ENCODE data around the gene ULK1. TPM values are rescaled to one million over a fixed set of nuclear protein-coding genes. Genes with fewer than 3 reads are reported as not detected.

ULK1 gene
- polyA plus RNA-seq, 12 donors = 14.5 to 42.0 (median 20.5) TPM; not detected in 1

GRCh38 chr12:131905630-131906091, 11.2 kb downstream of the ULK1 start:
- no peak for DNase-seq

DNA sequence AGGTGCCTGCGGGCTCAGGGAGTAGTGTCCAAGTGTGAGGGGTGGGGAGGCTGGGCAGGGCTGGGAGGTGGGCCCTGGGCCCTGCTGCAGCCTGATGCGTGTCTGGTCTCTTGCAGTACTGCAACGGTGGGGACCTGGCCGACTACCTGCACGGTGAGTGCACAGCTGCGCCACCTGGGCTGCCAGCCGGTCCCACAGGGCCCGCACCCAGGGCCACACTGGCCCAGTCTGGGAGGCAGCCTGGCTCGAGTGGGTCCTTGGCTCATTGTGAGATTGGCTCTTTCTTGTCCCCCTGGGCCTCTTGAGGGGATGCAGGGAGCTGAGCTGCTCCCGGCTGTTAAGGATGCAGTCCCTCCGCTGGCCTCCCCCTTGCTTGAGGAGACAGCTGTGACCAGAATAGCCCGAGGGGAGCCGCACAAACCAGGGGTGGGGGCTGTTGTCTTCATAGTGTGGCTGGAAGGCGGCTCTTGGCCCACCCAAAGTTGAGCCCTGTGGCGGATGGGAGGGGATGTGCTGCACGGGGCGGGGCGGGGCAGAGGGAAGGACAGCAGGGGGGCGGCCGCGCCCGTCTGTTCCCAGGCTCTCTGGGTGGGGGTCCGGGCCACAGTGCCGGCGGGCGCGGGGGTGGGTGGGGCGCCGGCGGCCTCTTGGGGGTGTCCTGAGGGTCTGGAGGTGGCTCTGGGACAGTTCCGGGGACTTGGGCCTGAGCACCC, 13.1 kb downstream of the ULK1 start:
- no peak for DNase-seq

DNA sequence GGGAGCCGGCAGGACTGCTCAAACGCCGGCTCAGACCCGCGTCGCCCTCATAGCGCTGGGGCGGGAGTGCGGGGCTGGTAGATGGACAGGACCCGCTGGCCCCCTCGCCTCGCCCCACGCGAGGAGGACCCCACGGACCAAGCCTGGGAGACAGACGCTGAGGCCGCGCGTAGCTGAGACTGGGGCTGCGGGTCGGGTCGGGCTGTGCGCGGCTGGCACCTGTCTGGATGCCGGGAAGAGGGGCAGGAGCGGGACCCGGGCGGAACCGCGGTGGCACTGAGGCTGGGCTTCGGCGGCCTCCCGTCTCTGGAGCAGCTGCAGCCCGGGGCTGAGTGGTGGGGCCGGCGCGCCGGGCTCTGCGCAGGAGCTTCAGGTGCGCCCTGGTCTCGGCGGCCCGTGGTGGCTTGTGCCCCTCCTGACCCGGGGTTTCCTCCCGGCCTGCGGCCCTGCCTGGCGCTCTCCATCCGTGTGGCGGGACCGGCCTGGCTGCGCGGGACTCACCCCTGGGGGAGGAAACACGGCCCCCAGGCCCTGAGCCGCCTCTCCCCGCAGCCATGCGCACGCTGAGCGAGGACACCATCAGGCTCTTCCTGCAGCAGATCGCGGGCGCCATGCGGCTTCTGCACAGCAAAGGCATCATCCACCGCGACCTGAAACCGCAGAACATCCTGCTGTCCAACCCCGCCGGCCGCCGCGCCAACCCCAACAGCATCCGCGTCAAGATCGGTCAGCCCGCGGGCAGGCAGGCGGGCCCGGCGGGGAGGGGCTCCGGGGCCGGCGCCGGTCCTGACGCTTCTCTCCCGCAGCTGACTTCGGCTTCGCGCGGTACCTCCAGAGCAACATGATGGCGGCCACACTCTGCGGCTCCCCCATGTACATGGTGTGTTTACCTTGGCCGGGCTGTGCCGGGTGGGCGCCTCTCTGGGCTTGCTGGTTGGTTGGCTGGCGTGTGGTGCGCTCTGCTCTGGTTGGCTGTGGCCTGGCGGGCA, 14.0 kb downstream of the ULK1 start:
- no peak for DNase-seq

DNA sequence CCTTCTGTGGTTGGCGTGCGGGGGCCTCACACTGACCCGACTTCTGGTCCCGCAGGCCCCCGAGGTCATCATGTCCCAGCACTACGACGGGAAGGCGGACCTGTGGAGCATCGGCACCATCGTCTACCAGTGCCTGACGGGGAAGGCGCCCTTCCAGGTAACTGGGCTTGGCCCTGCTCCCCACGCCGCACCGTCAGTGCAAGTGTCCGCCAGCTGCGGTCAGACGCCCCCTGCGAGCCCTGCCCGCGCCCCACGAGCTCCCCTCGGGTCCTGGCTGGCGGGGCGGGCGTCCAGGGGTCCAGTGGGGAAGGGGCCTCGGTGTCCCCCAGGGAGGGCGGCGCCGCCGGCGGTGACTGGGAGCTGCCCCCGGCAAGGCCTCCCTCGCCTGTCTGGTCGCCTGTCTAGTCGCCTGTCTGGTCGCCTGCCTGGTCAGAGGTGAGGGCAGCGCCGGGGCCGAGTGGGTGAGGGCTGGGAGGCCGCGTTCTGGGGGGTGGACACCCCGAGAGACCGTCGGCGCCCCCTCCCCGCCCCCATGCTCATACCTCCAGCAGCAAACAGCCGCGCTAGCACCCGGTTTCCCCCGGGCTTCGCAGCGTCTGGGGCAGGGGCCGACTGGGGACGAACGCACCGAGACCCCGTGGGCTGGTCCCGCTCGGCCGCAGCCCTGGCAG, 14.8 kb downstream of the ULK1 start:
- no peak for DNase-seq

DNA sequence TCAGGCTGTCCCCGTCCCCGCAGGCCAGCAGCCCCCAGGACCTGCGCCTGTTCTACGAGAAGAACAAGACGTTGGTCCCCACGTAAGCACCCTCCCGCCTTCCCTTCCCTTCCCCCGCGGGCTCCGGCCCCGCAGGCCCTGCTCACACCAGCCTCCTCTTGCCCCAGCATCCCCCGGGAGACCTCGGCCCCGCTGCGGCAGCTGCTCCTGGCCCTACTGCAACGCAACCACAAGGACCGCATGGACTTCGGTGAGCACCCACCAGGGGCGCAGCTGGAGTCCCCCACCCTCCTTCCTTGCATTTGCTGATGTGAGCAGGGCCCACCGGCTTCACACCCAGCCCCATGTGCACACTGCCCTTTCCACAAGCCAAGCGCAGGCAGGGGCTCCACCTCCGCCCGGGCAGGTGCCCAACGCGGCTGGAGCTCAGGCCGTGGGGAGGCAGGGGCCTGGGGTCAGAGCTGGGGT, 15.4 kb downstream of the ULK1 start:
- no peak for DNase-seq

DNA sequence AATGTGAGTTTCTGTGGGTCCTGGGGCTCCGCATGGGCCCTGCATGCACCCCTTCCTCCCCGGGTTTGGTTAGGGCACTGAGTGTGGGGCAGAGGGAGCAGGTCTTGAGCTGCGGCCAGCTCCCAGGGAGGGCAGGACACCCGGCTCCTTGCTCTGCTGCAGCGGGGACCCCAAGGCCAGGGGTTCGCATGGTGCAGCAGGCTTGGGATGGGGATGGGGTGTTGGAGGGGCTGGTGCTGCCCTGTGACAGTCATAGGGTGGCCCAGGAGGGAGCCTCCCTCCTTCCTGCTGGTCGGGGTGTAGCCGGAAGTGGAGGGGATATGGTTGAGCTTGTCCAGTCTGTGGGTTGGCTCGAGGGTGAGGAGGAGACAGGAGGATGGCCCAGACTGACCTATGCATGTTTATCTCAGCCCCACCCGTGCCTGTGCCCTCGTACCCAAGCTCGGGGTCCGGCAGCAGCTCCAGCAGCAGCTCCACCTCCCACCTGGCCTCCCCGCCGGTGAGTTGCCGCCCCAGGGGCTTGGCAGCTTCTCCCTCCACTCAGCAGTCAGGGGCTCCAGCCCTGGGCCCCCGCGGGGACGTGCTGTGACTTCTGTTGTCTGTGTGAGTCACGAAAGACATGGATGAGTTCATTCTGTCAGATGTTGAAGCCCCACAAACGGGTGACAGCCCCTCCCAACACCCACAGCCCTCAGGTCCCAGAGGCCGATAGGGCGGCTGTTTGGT, 16.0 kb downstream of the ULK1 start:
- no peak for DNase-seq

DNA sequence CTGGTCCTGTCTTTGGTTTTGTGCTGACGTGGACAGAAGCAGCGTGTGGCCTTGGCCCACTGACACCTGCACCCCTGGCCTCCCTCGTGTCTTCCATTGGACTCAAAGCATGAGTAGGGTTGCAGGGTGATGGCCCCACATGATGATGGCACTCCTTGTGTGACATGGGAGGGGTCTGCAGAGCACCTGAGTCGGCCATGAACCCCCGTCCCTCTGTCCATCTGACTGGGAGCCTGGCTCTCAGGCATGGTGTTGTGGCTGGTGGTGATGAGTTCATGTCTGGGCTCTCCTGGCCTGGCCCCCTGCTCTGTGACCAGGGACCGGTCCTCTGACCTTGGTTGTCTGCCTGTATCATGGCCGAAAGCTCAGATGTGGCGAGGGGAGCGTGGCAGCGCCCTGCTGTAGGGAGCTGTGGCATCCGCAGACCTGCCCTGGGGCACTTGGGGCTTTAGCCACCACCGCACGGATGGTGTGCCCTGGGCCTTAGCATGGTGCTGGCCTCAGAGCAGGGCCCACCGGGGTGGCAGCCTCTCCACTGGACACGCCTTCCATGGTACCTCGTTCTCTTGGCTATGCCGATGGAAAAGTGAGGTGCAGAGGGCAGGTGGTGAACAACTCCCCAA, 16.7 kb downstream of the ULK1 start:
- no peak for DNase-seq

DNA sequence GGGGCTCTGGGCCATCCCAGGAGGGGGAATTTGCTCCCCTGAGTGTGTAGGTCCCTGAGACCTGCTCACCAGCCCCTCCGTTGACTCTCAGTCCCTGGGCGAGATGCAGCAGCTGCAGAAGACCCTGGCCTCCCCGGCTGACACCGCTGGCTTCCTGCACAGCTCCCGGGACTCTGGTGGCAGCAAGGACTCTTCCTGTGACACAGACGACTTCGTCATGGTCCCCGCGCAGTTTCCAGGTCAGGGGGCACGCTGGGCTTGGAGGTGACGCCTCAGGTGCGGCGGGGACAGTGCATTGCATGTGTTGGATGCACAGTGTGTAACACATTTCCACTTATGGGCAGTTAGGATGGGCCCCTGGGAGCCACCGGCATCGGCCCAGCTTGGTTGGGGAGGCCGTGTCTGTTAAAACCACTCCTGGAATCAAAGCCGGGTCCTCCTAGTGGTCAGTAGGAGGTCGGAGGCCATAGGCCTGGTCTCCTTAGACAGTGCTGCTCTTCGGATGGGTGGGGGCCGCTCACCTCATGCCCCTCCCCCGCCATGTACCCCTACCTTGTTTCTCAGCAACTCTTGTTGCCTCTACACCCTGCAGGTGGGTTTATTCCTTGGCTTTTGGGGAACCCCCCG, 17.5 kb downstream of the ULK1 start:
- DNase-seq = no peak

- no peak for DNase-seq
Measured at GRCh38 chr12:131912518-131913274, 18.3 kb downstream of the ULK1 start.

DNA sequence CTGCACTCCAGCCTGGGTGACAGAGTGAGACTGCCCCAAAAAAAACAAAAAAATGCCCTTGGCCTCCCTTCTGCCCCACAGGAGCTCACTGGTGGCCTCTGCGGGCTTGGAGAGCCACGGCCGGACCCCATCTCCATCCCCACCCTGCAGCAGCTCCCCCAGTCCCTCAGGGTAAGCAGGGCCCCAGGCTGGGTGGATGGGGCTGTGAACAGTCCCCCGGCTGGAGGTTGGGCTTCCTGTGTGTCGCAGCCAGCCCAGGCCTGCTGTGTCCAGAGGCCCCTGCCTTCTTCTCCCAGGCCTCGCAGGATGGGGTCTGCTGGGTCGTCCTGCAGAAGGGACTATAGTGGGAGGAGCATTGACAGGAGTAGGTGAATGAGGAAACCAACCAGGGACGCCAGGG, 19.2 kb downstream of the ULK1 start:
- no peak for DNase-seq

DNA sequence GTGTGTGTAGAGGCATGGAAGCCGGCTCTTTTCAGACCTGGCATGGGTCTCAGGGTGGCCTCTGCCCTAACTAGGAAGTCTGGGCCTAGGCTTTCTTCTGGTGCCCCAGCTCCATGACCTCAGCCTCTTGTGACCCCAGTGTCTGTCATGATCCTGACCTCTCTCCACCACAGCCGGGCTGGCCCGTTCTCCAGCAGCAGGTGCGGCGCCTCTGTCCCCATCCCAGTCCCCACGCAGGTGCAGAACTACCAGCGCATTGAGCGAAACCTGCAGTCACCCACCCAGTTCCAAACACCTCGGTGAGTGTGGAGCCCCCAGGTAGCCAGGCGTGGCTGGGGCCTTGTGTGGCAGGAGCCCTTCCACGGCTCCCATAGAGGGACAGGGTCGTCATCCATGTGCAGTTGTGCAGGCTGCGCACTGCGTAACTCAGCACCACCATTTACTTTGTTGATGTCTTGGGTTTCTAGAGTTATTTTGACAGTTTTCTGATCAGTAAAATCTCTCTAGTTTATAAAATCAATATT, 19.8 kb downstream of the ULK1 start:
- DNase-seq = no peak

GRCh38 chr12:131915000-131915689, 20.7 kb downstream of the ULK1 start:
- no peak for DNase-seq

GRCh38 chr12:131915823-131916222, 21.4 kb downstream of the ULK1 start:
- no peak for DNase-seq

- no peak for DNase-seq
Measured at GRCh38 chr12:131916306-131917138, 22.1 kb downstream of the ULK1 start.

GRCh38 chr12:131917139-131917710, 22.8 kb downstream of the ULK1 start:
- no peak for DNase-seq

DNA sequence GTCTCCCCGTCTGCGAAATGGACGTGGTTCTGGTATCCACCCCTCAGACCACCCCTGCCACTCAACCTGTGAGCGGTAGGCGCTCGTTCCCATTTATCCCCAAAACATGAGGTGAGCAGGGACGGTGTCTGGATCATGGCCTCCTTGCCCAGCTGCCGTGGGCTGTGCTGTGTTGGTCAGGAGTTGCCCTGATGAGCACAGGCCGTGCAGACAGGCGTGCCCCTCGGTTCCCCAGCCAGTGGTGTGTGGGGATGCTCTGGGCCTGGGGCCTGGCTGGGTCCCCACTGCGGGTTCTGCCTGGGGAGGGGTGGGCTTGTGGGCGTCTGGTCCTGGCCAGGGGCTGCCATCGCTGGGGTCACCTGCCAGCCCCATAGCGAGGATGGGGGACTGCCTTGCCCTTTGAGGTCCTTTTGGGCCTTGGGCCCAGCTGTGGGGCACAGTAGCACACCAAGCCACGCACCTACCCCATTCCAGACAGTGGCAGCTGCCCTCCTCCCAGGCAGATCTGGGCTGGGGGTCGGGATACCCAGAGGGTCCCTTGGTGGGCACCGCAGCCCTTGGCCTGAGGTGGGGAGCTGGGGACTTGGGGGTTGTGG, 23.4 kb downstream of the ULK1 start:
- DNase-seq = no peak

Measured in muscle of arm (tissue), 12 donors.